NCI-H524 (cell line): ENCODE measurements around the gene ARID1B.

Experiments used
- DNase-seq, 2 experiments: peaks; one replicate each; lab custom pipeline; 2025; lab: John Stamatoyannopoulos, UW

ARID1B gene

DNA sequence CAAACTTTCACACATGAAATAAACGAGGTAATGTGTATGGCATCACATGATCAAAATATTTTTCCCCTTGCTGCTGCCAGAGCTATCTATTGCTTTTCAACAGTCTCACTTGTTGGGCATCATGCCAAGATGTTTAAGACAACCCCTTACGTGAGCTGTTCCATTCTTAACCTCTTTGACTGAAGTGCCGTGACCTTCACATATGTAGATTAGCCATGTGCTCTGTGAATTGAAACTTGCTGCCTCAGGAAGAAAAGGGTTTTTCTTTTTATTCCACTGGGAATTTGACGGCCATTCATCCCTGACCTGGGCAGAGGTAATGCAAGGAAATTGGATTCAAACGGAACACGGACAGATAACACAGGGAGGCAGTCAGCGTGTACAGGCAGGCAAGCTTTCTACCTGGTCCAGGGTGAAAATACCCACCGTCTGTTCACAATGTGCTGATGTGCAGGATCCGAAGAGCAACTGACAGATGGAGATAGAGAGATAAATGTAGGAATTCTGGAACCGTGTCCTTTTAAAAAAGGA is 14.2 kb downstream of the ARID1B start:
- peak; percentile 98 to 99 for DNase-seq

DNA sequence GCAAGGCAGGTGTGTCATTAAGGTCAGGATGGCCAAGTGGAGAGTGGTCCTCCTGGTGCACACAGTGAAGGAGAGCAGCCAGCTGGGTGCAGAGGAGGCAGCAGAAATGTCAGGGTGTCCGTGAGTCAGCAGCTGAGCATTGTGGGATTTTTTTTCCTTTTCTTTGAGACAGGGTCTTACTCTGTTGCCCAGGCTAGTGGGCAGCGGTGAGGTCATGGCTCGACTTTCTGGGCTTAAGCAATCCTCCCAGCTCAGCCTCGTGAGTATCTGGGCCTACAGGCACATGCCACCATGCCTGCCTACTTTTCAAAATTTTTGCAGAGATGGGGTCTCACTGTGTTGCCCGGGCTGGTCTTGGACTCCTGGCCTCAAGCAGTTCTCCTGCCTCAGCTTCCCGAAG is 16.0 kb downstream of the ARID1B start:
- DNase-seq, result no peak

DNA sequence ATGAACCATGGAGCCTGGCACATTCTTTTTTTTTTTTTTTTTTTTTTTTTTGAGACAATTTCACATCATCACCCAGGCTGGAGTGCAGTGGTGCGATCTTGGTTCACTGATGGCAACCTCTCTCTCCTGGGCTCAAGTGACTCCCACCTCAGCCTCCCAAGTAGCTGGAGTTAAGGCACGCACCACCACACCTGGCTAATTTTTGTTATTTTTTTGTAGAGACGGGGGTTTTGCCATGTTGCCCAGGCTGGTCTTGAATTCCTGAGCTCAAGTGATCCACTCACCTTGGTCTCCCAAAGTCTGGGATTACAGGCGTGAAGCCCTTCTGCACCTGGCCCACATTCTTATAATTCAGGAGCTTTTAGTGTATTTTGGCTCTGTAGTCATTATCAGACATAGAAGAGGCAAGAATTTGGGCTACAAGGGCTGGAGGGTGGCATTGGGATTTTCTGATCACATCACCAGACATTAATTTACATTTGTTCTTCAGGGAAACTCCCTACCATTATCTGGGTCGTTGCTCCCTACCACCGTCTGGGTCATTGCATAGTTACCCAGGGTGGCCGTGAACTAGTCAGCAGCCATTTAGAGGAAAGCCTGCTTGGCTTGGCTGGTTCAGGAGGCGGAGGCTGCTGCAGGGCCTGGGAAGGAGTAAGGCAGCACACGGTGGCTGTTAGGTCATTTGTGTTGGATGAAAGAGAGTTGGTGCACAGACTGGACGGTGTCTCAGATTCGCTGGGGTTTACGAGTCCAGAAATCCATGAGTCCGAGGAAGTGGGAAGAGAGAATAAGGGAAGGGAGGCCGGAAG is 17.6 kb downstream of the ARID1B start:
- no peak for DNase-seq

DNA sequence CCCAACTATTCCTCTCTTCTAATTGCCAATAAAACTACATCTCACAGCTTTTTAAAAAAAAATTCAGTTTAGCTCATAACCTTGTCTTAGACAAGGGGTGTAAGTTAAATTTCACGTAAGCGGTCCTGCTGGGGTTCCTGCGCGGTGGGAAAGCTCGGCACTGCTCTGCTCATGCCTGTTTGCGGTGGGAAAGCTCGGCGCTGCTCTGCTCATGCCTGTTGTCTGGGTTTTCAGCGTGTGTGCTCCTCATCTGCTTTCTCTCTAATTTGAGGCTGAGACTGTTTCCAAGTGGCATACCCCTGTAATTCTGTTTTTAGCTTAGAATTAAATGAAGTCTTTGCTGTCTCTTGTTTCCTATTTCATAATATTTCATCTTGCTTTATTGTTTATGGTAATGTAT is 18.6 kb downstream of the ARID1B start:
- no peak for DNase-seq

DNA sequence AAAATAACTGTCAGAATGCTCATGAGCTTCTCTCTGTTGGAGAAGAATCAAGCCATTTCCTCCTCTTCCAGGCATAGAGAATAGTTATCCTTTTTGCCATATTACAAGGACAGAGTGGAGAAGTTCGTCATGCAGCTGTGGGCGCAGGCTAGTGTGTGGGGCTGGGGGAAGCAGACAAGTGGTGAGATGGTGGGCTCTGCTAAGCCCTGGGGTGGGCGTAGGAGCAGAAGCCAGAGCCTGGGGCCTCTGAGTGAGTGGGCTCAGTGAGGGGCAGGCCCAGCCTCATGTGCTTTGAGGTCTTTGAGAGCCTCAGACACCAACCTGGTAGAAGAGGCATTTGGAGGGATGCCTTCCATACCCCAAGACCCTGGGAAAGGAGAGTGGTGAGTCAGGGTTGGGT is 19.4 kb downstream of the ARID1B start:
- DNase-seq, result no peak

DNA sequence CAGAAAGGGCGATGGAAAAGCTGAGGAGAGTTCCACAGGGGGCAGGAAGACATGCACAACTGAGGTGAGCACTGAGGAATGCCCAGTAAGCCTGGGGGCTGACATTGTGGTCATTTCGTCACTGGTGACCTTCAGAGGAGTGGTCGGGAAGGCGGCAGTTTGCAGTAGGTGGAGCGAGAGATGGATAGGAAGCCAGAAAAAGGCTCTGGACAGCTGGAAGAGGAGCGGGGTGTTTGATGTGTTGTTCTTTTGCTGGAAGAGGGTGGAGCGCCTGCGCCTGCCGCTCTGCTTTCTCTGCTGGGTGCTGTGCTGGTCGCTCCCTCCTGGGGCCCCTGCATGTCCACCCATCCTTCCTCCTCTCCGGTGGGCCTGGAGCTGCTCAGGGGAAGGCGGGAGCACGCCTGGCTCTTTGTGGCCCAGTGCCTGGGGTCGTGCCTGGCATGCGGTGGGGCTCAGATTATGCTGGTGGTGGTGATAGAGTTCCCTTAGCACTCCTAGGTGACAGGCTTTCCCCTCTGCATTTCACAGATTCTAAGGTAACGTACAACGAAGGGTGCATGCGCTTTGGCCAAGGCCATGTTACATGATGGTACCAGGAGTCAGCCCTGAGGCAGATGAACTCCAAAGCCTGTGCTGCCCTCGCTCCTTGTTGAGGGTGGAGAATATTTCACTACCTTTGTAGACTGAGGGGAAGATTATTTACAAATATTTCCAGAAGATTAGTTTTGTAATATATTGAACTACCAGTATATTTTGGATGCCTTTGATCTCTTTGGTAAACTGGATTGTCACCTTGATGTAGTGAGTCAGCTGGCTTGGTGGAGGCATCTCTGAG is 20.9 kb downstream of the ARID1B start:
- no peak for DNase-seq

DNA sequence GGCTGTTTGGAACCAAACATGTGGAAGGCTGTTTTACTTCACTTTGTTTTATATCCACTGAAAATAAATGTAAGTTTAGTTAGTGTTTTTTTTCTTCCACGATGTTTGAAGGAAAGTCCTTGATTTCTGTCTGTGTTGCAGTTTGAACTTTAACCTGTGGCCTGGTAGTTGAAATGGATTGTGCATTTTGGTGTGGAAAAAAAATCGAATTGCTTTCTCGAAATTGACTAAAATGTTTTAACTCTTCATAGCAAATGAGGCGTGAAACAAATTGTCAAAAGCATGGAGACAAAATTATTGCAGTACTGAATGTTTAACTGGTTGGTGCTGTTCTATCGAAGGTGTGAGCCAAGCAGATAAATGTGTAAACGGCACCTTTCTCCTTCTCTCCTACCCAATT is 24.5 kb downstream of the ARID1B start:
- no peak for DNase-seq

DNA sequence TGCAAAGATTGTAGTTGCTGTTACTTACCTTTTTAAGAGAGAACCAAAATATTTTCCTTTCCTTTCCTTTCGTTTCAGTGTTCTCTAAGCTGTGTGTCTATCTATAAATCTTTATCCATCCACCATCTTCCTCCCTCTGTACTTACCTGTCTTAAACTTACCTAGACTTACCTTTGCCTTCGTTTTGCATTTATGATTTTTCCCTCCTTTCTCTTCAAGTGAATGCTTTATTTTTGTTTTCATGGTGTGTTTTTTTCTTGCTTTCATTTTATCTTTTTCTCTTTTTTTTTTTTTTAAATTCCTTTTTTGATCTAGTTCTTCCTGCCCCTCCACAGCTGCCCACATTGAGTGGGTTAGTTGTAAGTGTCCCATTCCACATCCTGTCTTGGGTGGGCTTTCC is 26.2 kb downstream of the ARID1B start:
- no peak for DNase-seq

DNA sequence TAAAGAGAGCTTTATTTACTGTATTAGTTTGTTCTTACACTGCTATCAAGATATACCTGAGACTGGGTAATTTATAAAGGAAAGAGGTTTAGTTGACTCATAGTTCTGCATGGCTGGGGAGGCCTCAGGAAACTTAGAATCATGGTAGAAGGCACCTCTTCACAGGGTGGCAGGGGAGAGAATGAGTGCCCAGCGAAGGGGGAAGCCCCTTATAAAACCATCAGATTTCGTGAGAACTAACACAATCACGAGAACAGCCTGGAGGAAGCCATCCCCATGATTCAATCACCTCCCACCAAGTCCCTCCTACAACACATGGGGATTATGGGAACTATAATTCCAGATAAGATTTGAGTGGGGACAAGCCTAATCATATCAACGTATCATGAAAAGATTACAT is 27.2 kb downstream of the ARID1B start:
- no peak for DNase-seq

DNA sequence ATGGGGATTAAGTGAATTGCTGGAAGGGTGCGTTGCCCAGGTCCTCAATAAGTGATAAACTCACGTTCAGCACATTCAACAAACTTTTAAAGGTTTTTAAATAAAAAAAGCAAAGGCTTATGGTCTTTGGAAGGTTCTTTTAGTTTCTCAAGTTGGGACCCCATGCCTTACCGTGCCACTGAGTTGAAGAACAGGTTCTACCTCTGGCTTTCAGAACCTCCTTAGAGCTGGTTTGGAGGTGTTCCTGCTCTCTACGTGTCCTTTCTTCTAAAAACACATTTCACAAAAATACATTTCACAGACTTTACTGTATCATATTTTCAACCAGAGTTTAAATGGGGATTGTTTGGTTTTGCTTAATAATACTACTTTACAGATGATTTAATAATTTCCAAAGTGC is 29.0 kb downstream of the ARID1B start:
- DNase-seq, result no peak

DNA sequence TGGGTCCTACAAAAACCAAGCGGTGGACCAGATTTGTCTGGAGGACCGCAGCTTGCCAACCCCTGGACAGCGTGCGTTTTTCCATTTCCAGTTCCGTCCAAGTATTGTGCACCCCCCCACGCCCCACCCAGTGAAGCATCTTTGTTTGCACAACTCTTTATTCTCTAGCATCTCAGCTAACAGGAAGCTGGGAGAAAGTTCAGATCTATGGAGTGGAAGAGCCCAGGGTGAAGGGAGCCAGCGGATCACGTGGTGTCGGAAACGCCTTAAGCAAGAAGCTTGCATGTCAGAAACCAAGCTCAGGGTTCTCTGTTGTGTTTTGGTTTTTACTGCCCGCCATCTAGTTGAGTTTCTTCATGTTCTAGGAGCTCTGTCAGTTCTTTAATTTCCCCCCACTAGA is 29.9 kb downstream of the ARID1B start:
- DNase-seq, result no peak

DNA sequence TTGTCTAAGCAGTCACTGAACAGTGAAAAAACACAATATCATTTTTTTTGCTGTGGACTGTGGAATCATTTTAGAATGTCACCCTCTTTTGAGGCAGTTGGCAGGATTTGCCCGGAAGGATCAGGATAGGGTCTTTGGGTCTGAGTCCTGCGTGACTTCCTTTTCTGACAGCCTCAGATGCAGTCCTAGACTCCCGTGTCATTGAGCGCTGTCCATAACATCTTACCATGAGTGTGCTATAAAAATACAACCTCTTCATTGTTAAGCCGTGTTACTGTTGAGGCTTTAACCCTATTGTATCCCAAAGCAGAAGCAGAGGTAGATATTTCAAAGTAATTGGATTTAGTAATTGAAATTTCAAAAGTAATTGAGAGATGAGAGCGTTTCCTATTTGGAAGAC is 30.6 kb downstream of the ARID1B start:
- no peak for DNase-seq

DNA sequence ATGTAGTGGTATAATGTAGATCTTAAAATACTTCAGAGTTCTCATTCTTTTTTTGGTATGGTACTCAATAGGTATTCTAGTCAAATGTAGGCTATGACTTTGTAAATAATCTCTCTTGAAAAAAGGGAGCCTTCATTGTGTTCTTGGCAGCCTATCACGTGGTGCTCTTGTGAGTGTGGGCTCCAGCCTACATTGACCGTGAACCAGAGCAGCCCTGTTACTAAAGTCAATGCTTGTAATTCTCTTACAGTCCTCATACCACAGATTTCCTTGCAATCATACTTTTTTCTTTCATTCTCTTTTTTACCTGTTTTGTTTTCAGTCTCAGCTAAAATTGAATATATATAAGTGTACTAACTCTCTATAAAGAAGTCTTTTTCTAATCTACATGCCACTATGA is 31.1 kb downstream of the ARID1B start:
- DNase-seq, result peak in 1 of 2 experiments; percentile 50

DNA sequence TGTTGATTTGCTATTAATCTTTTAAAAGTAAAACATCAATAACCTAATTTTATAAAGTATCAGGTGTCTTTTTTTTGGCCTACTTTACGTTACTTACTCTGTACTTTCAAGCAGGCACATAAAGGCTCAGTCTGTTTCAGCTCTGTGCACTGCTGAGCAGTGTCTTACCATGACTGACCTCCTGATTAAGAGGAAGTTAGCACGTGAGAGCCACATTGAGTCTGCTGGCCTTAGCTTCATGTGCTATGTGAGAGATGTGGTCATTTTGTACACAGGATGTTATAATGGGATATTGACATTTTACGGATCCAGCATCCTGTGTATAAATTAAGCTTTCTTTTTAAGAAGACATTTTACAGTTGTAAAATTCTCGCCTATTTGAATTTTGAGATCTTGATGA is 31.9 kb downstream of the ARID1B start:
- DNase-seq, result peak; percentile 26 to 38

DNA sequence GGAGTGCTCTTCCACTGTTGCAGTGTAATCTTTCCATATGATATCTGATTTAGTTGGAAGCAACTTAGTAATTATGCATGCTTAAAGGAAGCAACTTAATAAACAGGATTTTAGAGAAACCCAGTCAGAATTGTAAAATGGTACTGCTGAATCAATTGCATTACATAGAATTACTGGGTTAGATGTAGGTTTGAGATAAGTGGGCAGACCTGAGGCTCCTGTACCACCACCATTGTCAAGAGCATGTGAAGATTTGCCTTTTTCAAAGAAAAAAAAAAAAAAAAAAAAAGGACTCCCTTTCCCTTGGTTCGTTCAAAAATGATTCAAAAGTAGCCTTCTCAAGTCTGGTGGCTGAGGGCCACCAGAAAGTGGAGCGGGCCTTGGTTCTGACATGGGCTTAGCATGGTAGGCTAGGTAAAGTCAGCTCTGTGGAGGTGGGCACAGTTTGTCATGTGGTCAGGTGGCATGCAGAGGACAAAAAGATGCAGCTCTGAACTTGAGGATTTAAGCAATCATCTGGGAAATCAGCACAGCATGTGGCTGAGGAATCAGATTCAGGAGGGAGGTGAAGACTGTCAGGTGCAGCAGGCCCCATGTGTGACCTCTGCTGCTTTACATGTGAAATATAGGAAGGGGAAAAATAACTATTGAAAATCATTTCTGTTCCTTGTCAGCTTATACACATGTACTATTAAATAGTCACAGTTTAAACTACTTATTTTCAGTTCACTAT is 32.4 kb downstream of the ARID1B start:
- DNase-seq, result peak in 1 of 2 experiments; percentile 38

DNA sequence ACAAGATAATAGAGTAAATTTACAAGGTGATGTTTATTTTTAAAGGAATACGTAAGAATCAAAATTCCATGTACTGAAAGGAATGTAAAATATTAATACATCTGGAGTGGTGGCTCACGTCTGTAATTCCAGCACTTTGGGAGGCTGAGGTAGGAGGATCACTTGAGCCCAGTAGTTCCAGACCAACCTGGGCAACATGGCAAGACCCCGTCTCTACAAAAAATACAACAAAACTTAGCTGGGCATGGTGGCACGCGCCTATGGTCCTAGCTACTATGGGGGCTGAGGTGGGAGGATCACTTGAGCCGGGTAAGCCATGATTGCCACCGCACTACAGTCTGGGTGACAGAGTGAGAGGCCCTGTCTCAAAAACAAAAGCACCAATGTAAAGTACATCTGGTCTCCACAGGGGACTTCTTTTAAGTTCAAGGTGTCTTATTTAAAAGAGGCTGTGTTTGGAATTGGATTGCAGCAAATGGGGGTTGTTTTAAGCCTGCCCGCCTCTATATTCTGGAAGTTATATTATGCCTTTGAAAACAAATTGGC is 36.9 kb downstream of the ARID1B start:
- no peak for DNase-seq

DNA sequence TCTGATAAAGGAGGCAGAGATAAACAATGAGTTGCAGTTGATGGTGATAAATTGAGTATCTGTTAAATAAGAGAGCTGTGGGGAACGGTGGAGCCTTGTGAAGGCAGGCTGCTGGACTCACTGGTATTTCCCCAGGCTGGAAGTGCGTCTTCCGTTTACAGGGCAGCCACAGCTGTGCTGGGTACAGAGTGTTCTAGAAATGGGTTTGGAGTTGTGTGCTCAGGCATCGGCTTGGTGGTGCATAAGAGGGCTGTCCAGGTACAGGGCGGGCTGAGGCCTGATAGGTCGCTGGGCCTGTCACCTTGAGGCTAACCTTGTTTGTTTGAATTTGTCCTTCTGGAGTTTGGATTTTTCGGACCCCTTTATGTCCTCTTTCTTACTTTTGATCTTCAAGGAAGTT is 39.3 kb downstream of the ARID1B start:
- no peak for DNase-seq

DNA sequence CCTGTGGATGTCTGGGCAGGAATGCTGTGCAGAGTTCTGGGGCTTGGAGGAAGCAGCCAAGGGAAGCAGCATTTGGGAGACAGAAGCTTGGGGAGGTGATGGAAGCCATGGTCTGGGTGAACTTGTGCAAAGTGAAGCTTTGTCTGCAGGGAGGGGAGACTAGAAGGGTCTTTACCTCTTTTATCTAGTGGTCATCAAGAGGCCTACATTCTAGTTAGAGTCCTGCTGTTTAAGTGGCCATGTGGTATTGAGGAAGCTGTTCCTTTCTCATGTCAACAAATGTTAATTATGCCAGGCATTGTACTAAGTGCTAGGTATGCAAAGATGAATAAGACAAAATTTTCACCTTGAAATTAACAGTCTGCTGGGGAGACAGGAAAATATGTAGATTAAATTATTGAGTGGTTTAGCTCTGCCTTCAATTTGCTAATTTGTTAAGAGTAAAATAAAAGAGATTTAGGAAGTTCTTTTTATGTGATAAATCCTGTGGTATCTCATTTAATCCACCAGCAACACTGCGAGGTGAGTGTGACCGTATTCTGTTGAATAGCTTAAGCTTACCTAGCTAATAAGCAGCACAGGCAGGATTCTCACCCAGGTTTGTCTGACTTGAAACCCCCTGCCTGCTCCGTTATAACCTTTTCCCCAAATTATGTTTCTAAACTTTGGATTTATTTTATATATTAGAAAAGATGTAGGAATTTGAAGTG is 43.1 kb downstream of the ARID1B start:
- no peak for DNase-seq

DNA sequence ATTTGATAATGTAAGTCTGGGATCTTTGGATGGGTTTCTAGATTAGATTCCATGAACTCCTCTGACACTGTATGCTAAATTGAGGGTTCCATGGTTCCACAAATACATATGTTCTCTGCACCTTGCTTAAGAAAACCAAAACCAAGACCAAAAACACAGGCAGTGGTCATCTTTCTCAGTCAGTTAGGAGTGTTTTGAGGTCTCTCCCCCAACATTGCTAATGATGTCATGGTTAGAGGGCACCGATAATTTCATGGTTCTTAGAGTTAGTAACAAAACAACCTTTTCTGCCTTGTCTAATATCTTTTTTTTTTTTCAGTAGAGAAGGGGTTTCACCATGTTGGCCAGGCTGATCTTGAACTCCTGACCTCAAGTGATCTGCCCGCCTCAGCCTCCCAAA is 44.5 kb downstream of the ARID1B start:
- no peak for DNase-seq

DNA sequence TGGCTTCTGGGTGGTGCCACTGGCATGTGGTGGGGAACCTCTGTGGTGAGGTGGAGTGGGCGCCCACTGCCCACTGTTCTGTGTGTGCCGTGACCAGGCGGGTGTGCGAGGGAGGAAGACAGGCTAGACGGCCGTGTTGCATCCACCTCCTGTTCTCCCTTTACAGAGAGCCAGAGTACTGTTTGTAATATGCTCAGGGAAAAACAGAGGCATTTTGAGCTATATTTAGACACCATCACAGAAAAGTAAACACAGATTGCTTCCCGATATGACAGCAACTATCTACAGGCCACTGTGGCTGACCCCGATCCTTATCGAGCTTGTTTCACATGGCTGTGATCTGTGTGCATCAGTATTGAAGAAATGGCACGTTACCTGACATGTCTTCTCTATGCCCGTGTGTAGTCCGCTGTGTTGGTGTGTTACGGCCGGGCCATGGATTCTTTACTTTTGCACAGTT is 45.6 kb downstream of the ARID1B start:
- no peak for DNase-seq

DNA sequence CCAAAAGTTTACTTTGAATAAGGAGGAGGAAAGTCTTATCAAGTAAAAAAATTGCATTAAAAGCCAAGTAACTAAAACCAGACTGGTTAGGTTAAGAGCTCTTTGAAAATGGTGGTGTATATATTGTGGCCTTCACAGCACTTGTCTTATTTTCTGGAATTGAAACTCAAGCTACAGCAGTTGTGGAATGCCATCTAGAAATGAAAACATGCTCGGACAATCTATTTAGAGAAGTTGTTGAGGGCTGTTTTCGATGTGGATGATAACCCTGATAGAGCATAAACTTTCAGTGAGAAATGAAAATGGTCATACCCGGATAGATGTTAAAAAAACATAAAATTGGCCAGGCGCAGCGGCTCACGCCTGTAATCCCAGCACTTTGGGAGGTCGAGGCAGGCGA is 47.0 kb downstream of the ARID1B start:
- no peak for DNase-seq
